B cell (primary cell): ENCODE measurements around the gene IMMP2L. TPM values are rescaled to one million over a fixed set of nuclear protein-coding genes. Genes with fewer than 3 reads are reported as not detected.

Experiments
- ATAC-seq: fragments of 200-7000 bp; cut with Tn5 transposase; one replicate; pipeline ENCODE4 v1.10.0; 2021; ENCODE audit warnings: low read depth, mild to moderate bottlenecking, moderate number of reproducible peaks, moderate library complexity
- CTCF ChIA-PET: fragments of 350-600 bp; sonication (Branson Sonifier 250); formaldehyde crosslinking; loops from one replicate; lab custom pipeline; 2021; ENCODE audit warnings: antibody characterized with exemption, inconsistent platforms; lab: Charles Lee
- POLR2A ChIA-PET: fragments of 350-600 bp; sonication (Branson Sonifier 250); formaldehyde crosslinking; loops from one replicate; lab custom pipeline; 2021; ENCODE audit warnings: antibody characterized with exemption; lab: Charles Lee
- DNase-seq: peaks from one replicate; pipeline ENCODE4 v3.0.0; 2013
- H2AFZ ChIP-seq: 2 replicates; pipeline ENCODE4 v1.6.1; 2012; ENCODE audit warnings: mild to moderate bottlenecking, low read depth, low read length; ENCODE audit not compliant: insufficient read depth, poor library complexity, severe bottlenecking
- H3K27ac ChIP-seq, 2 donors: 1 replicate in 1 of 2; 2 replicates in 1 of 2; pipeline ENCODE4 v1.5.1; 2012 to 2013; ENCODE audit warnings: low read length in 2 of 2, mild to moderate bottlenecking in 2 of 2, moderate library complexity in 1 of 2
- H3K27me3 ChIP-seq, 4 experiments: fragments of 200-600 bp in 1 of 4; sonication (generic) in 1 of 4; replicated peaks in 1 of 4; 1 replicate in 2 of 4; 2 replicates in 2 of 4; pipeline versions ENCODE4 v1.6.1 to v1.7.0; 2013 to 2016; ENCODE audit warnings: low read length in 3 of 4, mild to moderate bottlenecking in 2 of 4, mixed read lengths in 1 of 4, moderate library complexity in 1 of 4; ENCODE audit not compliant: insufficient read depth in 4 of 4, control insufficient read depth in 3 of 4; ENCODE audit errors: control extremely low read depth in 1 of 4
- H3K36me3 ChIP-seq, 2 experiments: replicated peaks in 1 of 2; 1 replicate in 1 of 2; 2 replicates in 1 of 2; pipeline versions ENCODE4 v1.6.1 to v1.7.1; 2013; ENCODE audit warnings: low read length in 1 of 2; ENCODE audit not compliant: insufficient read depth in 2 of 2, control insufficient read depth in 1 of 2; ENCODE audit errors: control extremely low read depth in 1 of 2, extremely low read depth in 1 of 2
- H3K4me1 ChIP-seq, 2 donors: fragments of 200-600 bp in 1 of 2; sonication (generic) in 1 of 2; 1 replicate in 1 of 2; 2 replicates in 1 of 2; pipeline versions ENCODE4 v1.5.1 to v1.6.1; 2013 to 2017; ENCODE audit warnings: low read length in 2 of 2; ENCODE audit not compliant: control insufficient read depth in 2 of 2, insufficient read depth in 2 of 2
- H3K4me2 ChIP-seq: replicated peaks from 2 replicates; pipeline ENCODE3; 2012; ENCODE audit warnings: mild to moderate bottlenecking, low read depth, low read length; ENCODE audit not compliant: poor library complexity, severe bottlenecking
- H3K4me3 ChIP-seq, 5 experiments: fragments of 200-600 bp in 1 of 5; sonication (generic) in 1 of 5; 1 replicate in 3 of 5; 2 replicates in 2 of 5; pipeline versions ENCODE4 v1.5.1 to v1.7.0; 2011 to 2016; ENCODE audit warnings: low read length in 4 of 5, mild to moderate bottlenecking in 4 of 5, low read depth in 2 of 5, control low read depth in 1 of 5, moderate library complexity in 1 of 5; ENCODE audit not compliant: insufficient read depth in 1 of 5; ENCODE audit errors: control extremely low read depth in 1 of 5, extremely low read depth in 1 of 5
- H3K79me2 ChIP-seq: fragments of 200-600 bp; sonication (generic); one replicate; pipeline ENCODE4 v1.6.0; 2016; ENCODE audit warnings: low read length; ENCODE audit not compliant: control insufficient read depth, insufficient read depth
- H3K9ac ChIP-seq: fragments of 200-600 bp; sonication (generic); 2 replicates; pipeline ENCODE4 v1.6.1; 2017; ENCODE audit warnings: mild to moderate bottlenecking, low read length, moderate library complexity
- H3K9me3 ChIP-seq, 3 donors: one replicate each; pipeline versions ENCODE4 v1.6.1 to v1.7.1; 2013; ENCODE audit warnings: low read length in 2 of 3; ENCODE audit not compliant: control insufficient read depth in 2 of 3, insufficient read depth in 1 of 3; ENCODE audit errors: control extremely low read depth in 1 of 3
- H4K20me1 ChIP-seq: 2 replicates; pipeline ENCODE4 v1.6.0; 2012; ENCODE audit warnings: mild to moderate bottlenecking, low read length; ENCODE audit not compliant: insufficient read depth, control insufficient read depth, poor library complexity, severe bottlenecking
- H3K27ac Mint-ChIP-seq: one replicate; pipeline ENCODE4 v1.8.0; 2021; ENCODE audit warnings: mixed read lengths
- H3K27me3 Mint-ChIP-seq: one replicate; pipeline ENCODE4 v1.8.0; 2021; ENCODE audit warnings: mixed read lengths
- H3K4me1 Mint-ChIP-seq: one replicate; pipeline ENCODE4 v1.8.0; 2021; ENCODE audit warnings: mixed read lengths
- H3K4me3 Mint-ChIP-seq: one replicate; pipeline ENCODE4 v1.8.0; 2021; ENCODE audit warnings: mixed read lengths
- H3K9me3 Mint-ChIP-seq: one replicate; pipeline ENCODE4 v1.8.0; 2022; ENCODE audit warnings: mixed read lengths; ENCODE audit not compliant: insufficient read depth
- EZH2 ChIP-seq: IDR thresholded peaks from 2 replicates; pipeline ENCODE4 v1.6.1; 2012; ENCODE audit warnings: borderline replicate concordance, low read depth, mild to moderate bottlenecking, moderate library complexity, low read length; ENCODE audit not compliant: insufficient read depth, poor library complexity, severe bottlenecking
- whole genome bisulfite sequencing: methylation state at CpG from one replicate; pipeline ENCODE4 v1.1.5; 2013; ENCODE audit warnings: missing lambda C conversion rate; ENCODE audit not compliant: insufficient coverage; 5-methylcytosine and 5-hydroxymethylcytosine counted together
- intact Hi-C: fragments of 100-400 bp; cut with micrococcal nuclease; formaldehyde crosslinking; loops from one replicate; pipeline ENCODE4 v1.10.0; 2022
- polyA plus RNA-seq: library from polyadenylated mRNA; depleted of rRNA; stranded (reverse); fragments of >200 nt; gene quantifications from 2 replicates; pipeline ENCODE4 v1.2.3, GENCODE V29; 2012
- total RNA-seq, 2 donors: library from RNA; stranded (reverse); fragments of 120-200 nt in 1 of 2; gene quantifications; 1 replicate in 1 of 2; 2 replicates in 1 of 2; pipeline versions ENCODE4 v1.2.3 to v1.2.4, GENCODE V29; 2013 to 2022
- TF ChIP-seq, protein P1 (sequence below): fragments of 200-600 bp; IDR thresholded peaks from one replicate; pipeline ENCODE4 v1.8.0; 2022; ENCODE audit warnings: antibody characterized with exemption, mild to moderate bottlenecking

The IMMP2L gene
- total and polyA plus RNA-seq, 2 donors (not counting 1 experiment from before 2014, with no cell fraction given), result 3.8 to 34.2 TPM

DNA sequence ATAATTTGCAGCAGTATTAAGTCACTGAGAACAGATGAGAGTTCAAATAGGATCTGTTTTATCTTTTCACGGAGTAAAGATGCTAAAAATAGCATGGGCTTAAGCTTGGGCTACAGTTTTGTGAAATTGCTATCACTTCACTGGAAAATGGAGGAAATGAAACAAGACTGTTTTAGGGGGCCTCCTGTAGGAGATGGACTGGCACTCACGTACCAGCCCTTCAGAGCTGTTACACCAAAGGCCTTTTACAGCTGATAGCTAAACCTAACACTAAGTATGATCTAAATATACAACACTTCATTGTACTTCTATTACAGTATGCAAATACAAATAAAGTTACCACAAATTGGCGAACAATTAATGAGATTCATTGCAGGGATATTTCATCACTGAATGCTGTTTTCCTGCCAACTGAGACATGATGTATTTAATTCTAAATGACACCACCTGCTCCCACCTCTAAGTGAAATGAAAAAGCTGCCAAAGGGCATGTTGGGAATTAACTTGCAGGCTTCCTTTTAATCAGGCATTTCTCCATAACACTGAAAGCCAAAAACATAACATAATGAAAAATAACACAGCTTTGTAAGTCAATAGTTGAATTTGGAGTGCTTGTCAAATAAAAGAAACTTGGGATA is 775.8 kb downstream of the IMMP2L start:
- WGBS, result 100% methylated on average over 1 of the region's 3 CpGs
- ATAC-seq (no peak), DNase-seq (no peak)
- H3K36me3 ChIP-seq, result no peaks in the 10 kb centered on the region
- no peak overlapping the region for H2AFZ ChIP-seq
- ChIA-PET POLR2A (no interaction called here), CTCF (no interaction called here)
- no peaks in the 10 kb centered on the region for H3K9me3 Mint-ChIP-seq
- no peak overlapping the region for H3K27ac Mint-ChIP-seq
- no peak overlapping the region for H3K4me3 Mint-ChIP-seq
- no peaks in the 10 kb centered on the region for H3K79me2 ChIP-seq
- intact Hi-C loops, result no loop called here
- no peaks in the 10 kb centered on the region for H3K27me3 ChIP-seq
- H3K9ac ChIP-seq, result no peak overlapping the region
- H3K4me3 ChIP-seq, result no peak overlapping the region
- no peaks in the 10 kb centered on the region for H3K27me3 Mint-ChIP-seq
- H3K4me1 Mint-ChIP-seq, result no peaks in the 10 kb centered on the region
- H4K20me1 ChIP-seq, result no peaks in the 10 kb centered on the region
- H3K4me1 ChIP-seq, result no peaks in the 10 kb centered on the region
- TF ChIP-seq, protein P1, sequence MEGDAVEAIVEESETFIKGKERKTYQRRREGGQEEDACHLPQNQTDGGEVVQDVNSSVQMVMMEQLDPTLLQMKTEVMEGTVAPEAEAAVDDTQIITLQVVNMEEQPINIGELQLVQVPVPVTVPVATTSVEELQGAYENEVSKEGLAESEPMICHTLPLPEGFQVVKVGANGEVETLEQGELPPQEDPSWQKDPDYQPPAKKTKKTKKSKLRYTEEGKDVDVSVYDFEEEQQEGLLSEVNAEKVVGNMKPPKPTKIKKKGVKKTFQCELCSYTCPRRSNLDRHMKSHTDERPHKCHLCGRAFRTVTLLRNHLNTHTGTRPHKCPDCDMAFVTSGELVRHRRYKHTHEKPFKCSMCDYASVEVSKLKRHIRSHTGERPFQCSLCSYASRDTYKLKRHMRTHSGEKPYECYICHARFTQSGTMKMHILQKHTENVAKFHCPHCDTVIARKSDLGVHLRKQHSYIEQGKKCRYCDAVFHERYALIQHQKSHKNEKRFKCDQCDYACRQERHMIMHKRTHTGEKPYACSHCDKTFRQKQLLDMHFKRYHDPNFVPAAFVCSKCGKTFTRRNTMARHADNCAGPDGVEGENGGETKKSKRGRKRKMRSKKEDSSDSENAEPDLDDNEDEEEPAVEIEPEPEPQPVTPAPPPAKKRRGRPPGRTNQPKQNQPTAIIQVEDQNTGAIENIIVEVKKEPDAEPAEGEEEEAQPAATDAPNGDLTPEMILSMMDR, result no peak
- no peak for TF ChIP-seq EZH2
- no peak overlapping the region for H3K27ac ChIP-seq
- H3K4me2 ChIP-seq, result no peak overlapping the region
- no peaks in the 10 kb centered on the region for H3K9me3 ChIP-seq

- CTCF ChIA-PET, result no interaction called here
- intact Hi-C loops, result no loop called here
- no CpG with 5 or more reads among the region's 1 CpG for WGBS
Measured at GRCh38 chr7:110784749-110785148, 777.5 kb downstream of the IMMP2L start.

More at GRCh38 chr7:110784749-110785148, 777.5 kb downstream of the IMMP2L start:
- no peaks in the 10 kb centered on the region for H3K9me3 Mint-ChIP-seq
- no peak overlapping the region for H3K27ac Mint-ChIP-seq
- no peak for ATAC-seq
- Histone ChIP-seq H3K9ac (no peak overlapping the region), H3K4me2 (no peak overlapping the region), H4K20me1 (no peaks in the 10 kb centered on the region), H3K9me3 (no peaks in the 10 kb centered on the region), H3K27ac (no peak overlapping the region), H3K27me3 (no peaks in the 10 kb centered on the region), H3K79me2 (no peaks in the 10 kb centered on the region), H3K4me3 (no peak overlapping the region), H3K36me3 (no peaks in the 10 kb centered on the region), H3K4me1 (no peaks in the 10 kb centered on the region), H2AFZ (no peak overlapping the region)
- H3K27me3 Mint-ChIP-seq, result no peaks in the 10 kb centered on the region
- POLR2A ChIA-PET, result no interaction called here
- no peak overlapping the region for H3K4me3 Mint-ChIP-seq
- DNase-seq, result no peak
- no peaks in the 10 kb centered on the region for H3K4me1 Mint-ChIP-seq
- no peak for TF ChIP-seq EZH2
- TF ChIP-seq, protein P1, result no peak
